ENCODE data around the gene TSEN15.

DNA sequence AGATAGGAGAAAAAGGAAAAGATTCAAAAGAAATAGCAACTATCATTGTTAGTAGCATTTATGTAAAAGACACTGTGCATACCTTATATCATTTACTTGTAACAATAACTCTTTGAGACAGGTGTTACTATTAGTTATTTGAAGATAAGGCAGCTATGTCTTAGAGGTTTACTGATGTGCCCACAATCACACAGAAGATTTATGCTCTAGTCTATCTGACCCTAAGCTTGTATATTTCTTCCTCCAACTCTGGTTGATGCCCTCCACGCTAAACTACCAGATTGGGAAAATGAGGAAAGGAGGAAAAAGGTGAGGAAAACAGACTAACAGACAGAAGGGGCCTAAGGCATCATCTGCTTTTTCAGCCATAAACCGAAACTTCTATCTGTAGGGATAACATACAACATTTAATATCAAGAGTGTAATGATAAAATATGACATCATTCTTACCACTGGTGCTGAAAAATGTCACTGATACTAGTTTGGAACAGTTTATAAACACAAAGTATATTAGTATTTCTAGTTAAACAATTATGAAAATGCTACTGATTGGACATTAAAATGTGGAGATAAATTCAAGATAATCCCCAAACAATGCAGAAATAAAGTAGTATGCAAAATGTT is 19.1 kb upstream of the TSEN15 start:
- TF ChIP-seq, protein P1, sequence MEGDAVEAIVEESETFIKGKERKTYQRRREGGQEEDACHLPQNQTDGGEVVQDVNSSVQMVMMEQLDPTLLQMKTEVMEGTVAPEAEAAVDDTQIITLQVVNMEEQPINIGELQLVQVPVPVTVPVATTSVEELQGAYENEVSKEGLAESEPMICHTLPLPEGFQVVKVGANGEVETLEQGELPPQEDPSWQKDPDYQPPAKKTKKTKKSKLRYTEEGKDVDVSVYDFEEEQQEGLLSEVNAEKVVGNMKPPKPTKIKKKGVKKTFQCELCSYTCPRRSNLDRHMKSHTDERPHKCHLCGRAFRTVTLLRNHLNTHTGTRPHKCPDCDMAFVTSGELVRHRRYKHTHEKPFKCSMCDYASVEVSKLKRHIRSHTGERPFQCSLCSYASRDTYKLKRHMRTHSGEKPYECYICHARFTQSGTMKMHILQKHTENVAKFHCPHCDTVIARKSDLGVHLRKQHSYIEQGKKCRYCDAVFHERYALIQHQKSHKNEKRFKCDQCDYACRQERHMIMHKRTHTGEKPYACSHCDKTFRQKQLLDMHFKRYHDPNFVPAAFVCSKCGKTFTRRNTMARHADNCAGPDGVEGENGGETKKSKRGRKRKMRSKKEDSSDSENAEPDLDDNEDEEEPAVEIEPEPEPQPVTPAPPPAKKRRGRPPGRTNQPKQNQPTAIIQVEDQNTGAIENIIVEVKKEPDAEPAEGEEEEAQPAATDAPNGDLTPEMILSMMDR (IDR thresholded peaks at IDR 0.05): no peak
- no peak for TF ChIP-seq POLR2A (IDR thresholded peaks at IDR 0.05)
